ENCODE measurements around the gene ALDH16A1.

The ALDH16A1 gene

DNA sequence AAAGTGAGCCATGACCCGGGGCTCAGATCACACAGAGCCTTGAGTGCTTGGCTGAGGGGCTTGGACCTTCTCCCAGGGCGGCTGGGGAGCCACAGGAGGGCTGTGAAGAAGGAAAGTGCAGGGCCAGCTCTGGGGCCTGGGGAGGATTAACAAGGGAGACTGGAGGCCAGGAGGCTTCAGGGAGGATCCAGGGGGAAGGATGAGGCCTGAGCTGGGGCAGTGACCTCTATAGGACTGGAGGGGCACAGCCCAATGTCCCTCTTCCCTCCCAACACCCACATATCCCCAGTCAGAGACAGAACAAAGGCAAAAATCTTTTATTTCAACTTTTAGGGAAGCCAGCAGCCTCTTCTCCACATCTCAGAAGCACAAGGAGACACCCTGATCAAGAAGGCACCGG is 7.0 kb upstream of the ALDH16A1 start:
- no peak overlapping the region for H3K27ac ChIP-seq (replicated peaks)
- no peak for DNase-seq (ENCODE audit: low read depth in 1 of 2, low spot score in 1 of 2)
- H3K4me3 ChIP-seq (replicated peaks; ENCODE audit: insufficient read depth, low read length): no peak overlapping the region
- no peak for TF ChIP-seq GABPA (IDR thresholded peaks at IDR 0.05; ENCODE audit: low read depth)
- TF ChIP-seq POLR2AphosphoS5 (IDR thresholded peaks at IDR 0.05; ENCODE audit: low read depth): no peak
- TF ChIP-seq CTCF (IDR thresholded peaks at IDR 0.05; ENCODE audit: insufficient read depth, low read length): no peak
- TF ChIP-seq SPI1 (IDR thresholded peaks at IDR 0.05; ENCODE audit: borderline replicate concordance, low read depth): no peak
- TF ChIP-seq REST (IDR thresholded peaks at IDR 0.05; ENCODE audit: insufficient replicate concordance, low read depth): no peak
- H3K27me3 ChIP-seq (ENCODE audit: insufficient read depth, poor library complexity, severe bottlenecking): peaks cover 12% of the 10 kb centered on the region

DNA sequence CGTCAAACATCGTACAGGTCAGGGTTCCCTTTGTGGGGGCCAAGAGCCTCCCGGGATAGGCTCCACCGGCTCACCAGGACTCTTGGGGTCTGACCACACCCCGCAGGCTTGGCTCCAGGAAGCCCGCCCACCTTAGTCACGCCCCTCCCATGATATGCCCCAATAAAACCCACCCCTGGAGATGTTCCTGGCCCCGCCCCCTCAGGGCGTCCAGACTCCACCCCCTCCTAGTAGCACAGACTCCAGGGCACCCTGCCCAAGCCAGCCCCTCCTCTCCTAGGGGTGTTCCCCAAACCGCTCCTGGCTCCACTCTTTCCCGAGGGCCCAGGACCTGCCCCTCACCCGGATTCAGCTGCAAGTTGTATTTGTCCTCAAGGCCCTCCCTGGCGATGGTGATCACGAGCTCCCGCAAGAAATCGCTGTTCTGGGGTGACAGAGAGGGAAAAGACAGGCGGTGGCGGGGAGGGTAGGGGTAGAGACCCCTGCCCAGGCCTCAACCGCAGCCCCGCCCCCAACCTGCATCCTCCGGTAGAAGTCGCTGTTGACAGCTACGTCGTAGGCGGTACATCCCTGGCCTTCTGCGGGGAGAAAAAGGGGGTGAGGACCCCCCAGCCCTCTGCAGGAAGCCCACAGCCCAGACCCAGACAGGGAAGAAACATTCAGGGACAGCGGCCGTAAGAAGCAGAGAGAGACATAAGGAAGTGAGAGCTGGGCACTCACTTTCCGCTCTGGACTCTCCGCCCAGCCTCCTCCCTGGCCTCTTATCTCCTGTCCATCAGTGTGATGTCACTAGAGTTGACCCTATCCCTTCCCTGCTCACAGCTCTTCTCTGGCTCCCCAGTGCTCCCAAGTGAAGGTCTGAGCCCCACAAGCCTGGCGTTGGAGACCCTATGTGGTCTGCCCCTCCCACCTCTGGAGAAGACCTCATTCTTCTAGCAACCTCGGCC is 5.3 kb upstream of the ALDH16A1 start:
- no peak for DNase-seq (ENCODE audit: low read depth in 1 of 2, low spot score in 1 of 2)
- H3K4me3 ChIP-seq (replicated peaks; ENCODE audit: insufficient read depth, low read length): no peak overlapping the region
- H3K27me3 ChIP-seq (ENCODE audit: insufficient read depth, poor library complexity, severe bottlenecking): no peaks in the 10 kb centered on the region
- TF ChIP-seq POLR2AphosphoS5 (IDR thresholded peaks at IDR 0.05; ENCODE audit: low read depth): no peak
- no peak for TF ChIP-seq CTCF (IDR thresholded peaks at IDR 0.05; ENCODE audit: insufficient read depth, low read length)
- no peak for TF ChIP-seq REST (IDR thresholded peaks at IDR 0.05; ENCODE audit: insufficient replicate concordance, low read depth)
- no peak for TF ChIP-seq GABPA (IDR thresholded peaks at IDR 0.05; ENCODE audit: low read depth)
- no peak for TF ChIP-seq SPI1 (IDR thresholded peaks at IDR 0.05; ENCODE audit: borderline replicate concordance, low read depth)
- no peak overlapping the region for H3K27ac ChIP-seq (replicated peaks)

DNA sequence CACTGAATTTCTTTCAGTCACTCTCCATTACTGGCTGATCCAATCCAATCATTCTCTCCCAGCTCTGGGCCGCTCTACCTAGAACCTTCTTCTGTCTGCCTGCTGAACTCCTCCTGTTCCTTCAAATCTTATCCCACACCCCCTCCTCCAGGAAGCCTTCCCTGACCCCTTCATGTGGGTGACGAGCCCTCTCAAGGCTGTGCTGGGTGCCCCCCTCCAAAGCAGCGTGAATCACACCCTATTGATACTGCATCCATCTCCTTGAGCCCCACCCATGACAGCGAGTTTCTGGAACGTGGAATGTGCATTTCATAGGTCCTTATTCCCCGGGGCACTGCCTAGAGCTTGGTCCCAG is 4.6 kb upstream of the ALDH16A1 start:
- no peak overlapping the region for H3K27ac ChIP-seq (replicated peaks)
- H3K4me3 ChIP-seq (replicated peaks; ENCODE audit: insufficient read depth, low read length): no peak overlapping the region
- TF ChIP-seq REST (IDR thresholded peaks at IDR 0.05; ENCODE audit: insufficient replicate concordance, low read depth) (no peak), GABPA (IDR thresholded peaks at IDR 0.05; ENCODE audit: low read depth) (no peak), SPI1 (IDR thresholded peaks at IDR 0.05; ENCODE audit: borderline replicate concordance, low read depth) (no peak), POLR2AphosphoS5 (IDR thresholded peaks at IDR 0.05; ENCODE audit: low read depth) (no peak), CTCF (IDR thresholded peaks at IDR 0.05; ENCODE audit: insufficient read depth, low read length) (no peak)
- no peaks in the 10 kb centered on the region for H3K27me3 ChIP-seq (ENCODE audit: insufficient read depth, poor library complexity, severe bottlenecking)
- no peak for DNase-seq (ENCODE audit: low read depth in 1 of 2, low spot score in 1 of 2)

Data from HL-60 (cell line).